BJ (cell line): ENCODE results near the gene PARL. TPM values are rescaled to one million over a fixed set of nuclear protein-coding genes. Genes with fewer than 3 reads are reported as not detected.

Experiments used
- CTCF ChIA-PET: fragments of 350-600 bp; formaldehyde crosslinking; extraction: SDS; loops from one replicate; lab custom pipeline; 2021; ENCODE audit warnings: antibody characterized with exemption, inconsistent platforms; lab: Yijun Ruan, JAX
- POLR2A ChIA-PET: fragments of 300-600 bp; sonication (Branson Sonifier 250); formaldehyde crosslinking; extraction: SDS; loops from one replicate; lab custom pipeline; 2021; ENCODE audit warnings: antibody characterized with exemption; lab: Charles Lee
- DNase-seq: peaks from one replicate; pipeline ENCODE4 v3.0.0-alpha.2; 2011; ENCODE audit warnings: low read depth
- H3K27me3 ChIP-seq: 2 replicates; pipeline ENCODE4 v1.6.0; 2011; ENCODE audit warnings: low read length; ENCODE audit not compliant: control insufficient read depth, insufficient read depth
- H3K36me3 ChIP-seq: 2 replicates; pipeline ENCODE4 v1.5.1; 2011; ENCODE audit warnings: low read length; ENCODE audit not compliant: control insufficient read depth, insufficient read depth
- H3K4me3 ChIP-seq: 2 replicates; pipeline ENCODE4 v1.5.1; 2011; ENCODE audit warnings: low read depth, mild to moderate bottlenecking, control low read depth, low read length
- CTCF ChIP-seq: IDR thresholded peaks from 2 replicates; pipeline ENCODE4 v1.5.1; 2011; ENCODE audit warnings: low read depth, mild to moderate bottlenecking, control low read depth, inconsistent platforms, low read length, moderate library complexity; ENCODE audit not compliant: insufficient read depth
- polyA plus RNA-seq: library from polyadenylated mRNA; depleted of rRNA; stranded (reverse); fragments of >200 nt; gene quantifications from 2 replicates; pipeline ENCODE4 v1.2.3, GENCODE V29; 2011

Gene PARL
- polyA plus RNA-seq, 1 experiment: 33.3 TPM

GRCh38 chr3:183907176-183907575, 22.5 kb upstream of the PARL start:
- POLR2A ChIA-PET: no interaction called here

GRCh38 chr3:183906234-183906921, 21.7 kb upstream of the PARL start:
- DNase-seq: no peak
- TF ChIP-seq CTCF: no peak

More at GRCh38 chr3:183907176-183907575, 22.5 kb upstream of the PARL start:
- DNase-seq: no peak
- CTCF ChIA-PET: interaction anchor here (1.3 to 2.3 kb wide), 3 partner anchors 9 to 22 kb away, joined by 3 to 5 read pairs (median 5); partner anchors contain the start of gene PARL
- no peak overlapping the region for H3K4me3 ChIP-seq
- no peaks in the 10 kb centered on the region for H3K36me3 ChIP-seq
- TF ChIP-seq CTCF: no peak
- H3K27me3 ChIP-seq: peaks cover 7% of the 10 kb centered on the region

GRCh38 chr3:183904833-183905780, 20.4 kb upstream of the PARL start:
- no peaks in the 10 kb centered on the region for H3K36me3 ChIP-seq
- CTCF ChIA-PET: interaction anchor here (0.7 to 3.4 kb wide), 14 partner anchors 8 to 808 kb away, joined by 3 to 25 read pairs (median 4); partner anchors contain the start of genes ABCC5 and PARL
- H3K27me3 ChIP-seq: peaks cover 3% of the 10 kb centered on the region
- no peak overlapping the region for H3K4me3 ChIP-seq
- no peak for DNase-seq
- TF ChIP-seq CTCF: no peak
- POLR2A ChIA-PET: no interaction called here

More at GRCh38 chr3:183906234-183906921, 21.7 kb upstream of the PARL start:
- H3K36me3 ChIP-seq: no peaks in the 10 kb centered on the region
- ChIA-PET CTCF (interaction anchor here (0.8 to 3.4 kb wide), 3 partner anchors 10 to 112 kb away, joined by 3 to 25 read pairs (median 5); partner anchors contain the start of genes ABCC5 and PARL), POLR2A (no interaction called here)
- peaks cover 10% of the 10 kb centered on the region for H3K27me3 ChIP-seq
- H3K4me3 ChIP-seq: no peak overlapping the region

- Histone ChIP-seq H3K4me3 (no peak overlapping the region), H3K27me3 (peaks cover 4% of the 10 kb centered on the region), H3K36me3 (no peaks in the 10 kb centered on the region)
- TF ChIP-seq CTCF: no peak
- POLR2A ChIA-PET: no interaction called here
- no peak for DNase-seq
- CTCF ChIA-PET: interaction anchor here (0.8 to 7.5 kb wide), 12 partner anchors 7 to 474 kb away, joined by 3 to 67 read pairs (median 4); partner anchors contain the start of genes ABCC5, EEF1AKMT4 and PARL
These were observed 13.3 kb upstream of the PARL start for GRCh38 chr3:183898028-183898431.
